HG03095 (cell line): ENCODE results near the gene FLT3.
"Not testable (repeated sequence)": the region's sequence is repeated elsewhere in the genome, so short reads cannot be mapped to it uniquely, and the experiment has no call there.

ENCODE experiments used
- ATAC-seq: cut with Tn5 transposase; IDR thresholded peaks from one replicate; pipeline ENCODE4 v1.9.1; 2021; ENCODE audit warnings: moderate library complexity; ENCODE audit not compliant: unreplicated experiment

The FLT3 gene

GRCh38 chr13:28101886-28102285, 1.5 kb upstream of the FLT3 start:
- not testable (repeated sequence) for ATAC-seq

GRCh38 chr13:28099396-28100149, 803 bp downstream of the FLT3 start:
- ATAC-seq = no peak

DNA sequence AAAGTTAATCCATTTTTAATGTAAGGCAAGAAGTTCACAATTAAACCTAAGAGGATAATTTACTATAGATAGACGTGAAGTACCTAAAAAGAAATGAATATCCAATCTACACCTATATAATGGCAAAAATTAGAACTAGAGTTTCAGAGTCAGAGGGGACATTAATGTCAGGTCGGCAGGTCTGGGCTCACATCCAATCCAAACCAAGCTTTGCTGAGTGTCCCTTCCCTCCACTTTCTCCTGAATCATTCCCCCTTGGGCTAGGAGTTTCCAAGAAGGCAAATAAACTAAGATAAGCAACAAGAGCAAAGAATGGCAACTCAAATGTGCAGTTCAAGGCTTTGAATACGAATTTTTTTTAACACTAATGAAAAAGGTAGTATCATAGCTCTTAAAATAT, 2.9 kb downstream of the FLT3 start:
- ATAC-seq = no peak

DNA sequence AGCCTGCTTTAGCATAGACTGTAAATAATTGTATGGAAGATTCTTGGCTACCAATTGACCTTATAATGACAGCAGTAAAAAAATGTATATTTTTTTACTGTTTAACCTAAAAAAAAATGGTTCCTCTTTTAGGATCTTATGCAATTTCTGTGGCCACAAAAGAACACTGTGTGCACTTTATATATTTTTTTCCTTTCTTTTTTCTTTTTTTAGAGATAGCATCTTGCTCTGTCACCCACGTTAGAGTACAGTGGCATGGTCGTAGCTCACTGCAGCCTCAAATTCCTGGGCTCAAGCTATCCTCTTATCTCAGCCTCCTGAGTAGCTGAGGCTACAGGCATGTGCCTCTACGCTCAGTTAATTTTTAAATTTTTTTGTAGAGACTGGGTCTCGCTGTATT, 6.1 kb downstream of the FLT3 start:
- no peak for ATAC-seq

GRCh38 chr13:28093881-28094280, 6.5 kb downstream of the FLT3 start:
- no peak for ATAC-seq

DNA sequence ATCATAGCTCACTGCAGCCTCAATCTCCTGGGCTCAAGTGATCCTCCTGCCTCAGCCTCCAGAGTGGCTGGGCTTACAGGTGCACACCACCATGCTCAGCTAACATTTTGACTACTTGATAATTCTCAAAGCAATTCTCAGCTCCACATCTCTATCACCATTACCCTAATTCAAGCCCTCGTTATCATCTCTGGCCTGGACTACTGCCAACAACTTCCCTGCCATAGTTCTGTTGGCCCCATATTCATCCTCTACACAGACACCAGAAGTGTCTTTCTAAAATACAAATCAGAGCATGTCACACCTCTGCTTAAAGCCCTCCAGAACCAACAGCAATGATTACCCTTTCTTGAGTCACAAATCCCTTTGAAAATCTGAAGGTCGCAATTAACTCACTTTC, 7.9 kb downstream of the FLT3 start:
- ATAC-seq = no peak

- no peak for ATAC-seq
Observed at GRCh38 chr13:28089065-28089464, 11.3 kb downstream of the FLT3 start.

GRCh38 chr13:28077820-28078219, 22.6 kb downstream of the FLT3 start:
- ATAC-seq = not testable (repeated sequence)

DNA sequence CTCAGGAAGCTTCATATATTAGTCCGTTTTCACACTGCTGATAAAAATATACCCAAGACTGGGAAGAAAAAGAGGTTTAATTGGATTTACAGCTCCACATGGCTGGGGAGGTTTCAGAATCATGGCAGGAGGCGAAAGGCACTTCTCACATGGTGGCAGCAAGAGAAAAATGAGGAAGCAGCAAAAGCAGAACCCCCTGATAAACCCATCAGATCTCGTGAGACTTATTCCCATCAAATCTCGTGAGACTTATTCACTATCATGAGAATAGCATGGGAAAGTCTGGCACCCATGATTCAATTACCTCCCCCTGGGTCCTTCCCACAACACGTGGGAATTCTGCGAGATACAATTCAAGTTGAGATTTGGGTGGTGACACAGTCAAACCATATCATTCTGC, 23.1 kb downstream of the FLT3 start:
- ATAC-seq = no peak

- no peak for ATAC-seq
Observed at GRCh38 chr13:28071424-28071823, 29.0 kb downstream of the FLT3 start.

DNA sequence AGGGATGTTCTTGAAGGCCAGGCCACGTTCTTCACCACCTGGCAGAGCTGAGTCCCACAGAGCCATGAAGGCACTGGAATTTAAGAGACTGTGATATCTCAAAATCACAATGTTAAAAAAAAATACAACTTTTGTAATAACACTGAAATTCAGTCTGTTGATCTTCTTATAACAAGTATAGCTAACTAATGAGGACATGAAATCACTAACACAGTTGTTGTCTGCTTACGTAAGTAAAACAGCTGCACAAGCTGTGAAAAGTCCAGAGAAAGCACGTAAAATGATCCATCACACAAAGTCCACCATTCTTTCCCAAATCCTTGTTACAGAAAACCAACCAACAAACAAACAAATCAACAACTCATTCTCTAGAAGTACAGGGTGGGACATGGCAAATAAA, 32.9 kb downstream of the FLT3 start:
- ATAC-seq = no peak

- no peak for ATAC-seq
Observed at GRCh38 chr13:28058866-28059613, 41.3 kb downstream of the FLT3 start.

- ATAC-seq = no peak
Observed at GRCh38 chr13:28056970-28057712, 43.2 kb downstream of the FLT3 start.

DNA sequence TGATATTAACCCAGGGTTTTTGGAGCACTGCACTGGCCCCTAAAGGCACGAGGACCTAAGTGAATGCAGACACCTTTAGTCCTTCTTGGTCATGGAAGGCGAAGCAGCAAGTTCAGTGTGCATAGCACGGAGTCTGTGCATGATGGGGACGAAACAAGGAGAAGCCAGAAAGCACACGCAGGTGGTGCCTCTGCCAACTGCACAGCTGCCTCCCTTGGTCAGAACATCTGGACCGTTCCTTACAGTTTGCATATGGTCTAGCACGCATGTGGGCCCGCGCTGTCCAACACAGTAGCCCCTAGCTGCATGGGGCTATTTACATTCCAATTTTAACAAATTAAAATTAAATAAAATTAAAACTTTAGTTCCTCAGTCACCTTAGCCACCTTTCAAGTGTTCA, 44.0 kb downstream of the FLT3 start:
- ATAC-seq = no peak

- no peak for ATAC-seq
Observed at GRCh38 chr13:28055357-28055756, 45.0 kb downstream of the FLT3 start.

GRCh38 chr13:28052945-28053344, 47.4 kb downstream of the FLT3 start:
- no peak for ATAC-seq

GRCh38 chr13:28049880-28050875, 50.2 kb downstream of the FLT3 start:
- ATAC-seq = peak; percentile 51

DNA sequence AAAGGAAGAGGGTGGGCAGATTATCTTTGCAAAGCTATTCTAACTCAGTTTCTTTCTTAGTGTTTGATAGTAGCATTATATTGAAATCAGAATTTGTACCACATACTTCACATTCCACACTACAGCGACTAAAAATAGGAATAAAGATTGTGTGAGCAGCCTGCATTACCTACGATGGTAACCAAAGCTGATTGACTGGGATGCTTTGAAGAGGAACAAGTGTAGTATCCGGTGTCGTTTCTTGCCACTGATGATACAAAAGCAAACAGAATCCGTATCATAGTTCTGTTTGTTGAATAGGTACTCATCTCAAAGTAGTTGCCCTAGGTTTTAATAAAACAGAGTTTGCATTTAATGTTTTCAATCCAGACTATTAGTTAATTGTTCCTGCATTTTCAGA, 51.2 kb downstream of the FLT3 start:
- ATAC-seq = no peak

- ATAC-seq = no peak
Observed at GRCh38 chr13:28048768-28049167, 51.6 kb downstream of the FLT3 start.

- ATAC-seq = peak; percentile 84
Observed at GRCh38 chr13:28047757-28048388, 52.5 kb downstream of the FLT3 start.
